K562 (cell line): ENCODE data around the gene ABHD14A.
"Not testable (repeated sequence)": the region's sequence is repeated elsewhere in the genome, so short reads cannot be mapped to it uniquely, and the experiment has no call there.

Experiments
- BRD4 ChIP-seq: fragments of 200-600 bp; sonication (generic); IDR thresholded peaks from 2 replicates; pipeline ENCODE4 v1.6.1; 2017; ENCODE audit warnings: inconsistent platforms
- CLOCK ChIP-seq: fragments of 250-450 bp; sonication (Bioruptor Pico); IDR thresholded peaks from 2 replicates; pipeline ENCODE4 v1.4.0; 2020; ENCODE audit warnings: mild to moderate bottlenecking, moderate library complexity, borderline replicate concordance
- CREB1 ChIP-seq, 2 experiments: sonication (generic) in 1 of 2; formaldehyde crosslinking in 1 of 2; IDR thresholded peaks; 2 replicates each; pipeline versions ENCODE4 v1.6.1 to v1.8.0; 2012 to 2022; ENCODE audit warnings: inconsistent platforms in 1 of 2, mild to moderate bottlenecking in 1 of 2, missing genetic modification reagents in 1 of 2, moderate library complexity in 1 of 2
- EZH2 ChIP-seq: IDR thresholded peaks from 2 replicates; pipeline ENCODE4 v1.6.1; 2012; ENCODE audit warnings: low read depth, mild to moderate bottlenecking, inconsistent platforms, low read length, borderline replicate concordance
- GTF3C2 ChIP-seq: IDR thresholded peaks from 3 replicates; pipeline ENCODE4 v1.6.1; 2011; ENCODE audit warnings: borderline replicate concordance, mild to moderate bottlenecking, moderate library complexity; ENCODE audit not compliant: insufficient read length; ENCODE audit errors: extremely low read depth
- NCOA1 ChIP-seq: fragments of 450-650 bp; IDR thresholded peaks from 2 replicates; pipeline ENCODE4 v1.6.1; 2016; ENCODE audit warnings: low read depth
- PCBP1 ChIP-seq: fragments of 200-400 bp; formaldehyde crosslinking; IDR thresholded peaks from 2 replicates; pipeline ENCODE4 v1.6.1; 2018; ENCODE audit warnings: mild to moderate bottlenecking, low read depth, low read length; ENCODE audit not compliant: poor library complexity, severe bottlenecking
- POLR2A ChIP-seq: fragments of 450-650 bp; conservative IDR thresholded peaks from 2 replicates; pipeline ENCODE4 v1.6.1; 2016
- ZNF766 ChIP-seq: fragments of 200-800 bp; sonication (Bioruptor generic); conservative IDR thresholded peaks from 2 replicates; pipeline ENCODE4 v1.6.1; 2016; ENCODE audit warnings: missing genetic modification characterization, missing compliant biosample characterization
- TF ChIP-seq, protein P1 (sequence below): fragments of 450-650 bp; formaldehyde crosslinking; IDR thresholded peaks from 2 replicates; pipeline ENCODE4 v1.4.0; 2020; ENCODE audit warnings: mild to moderate bottlenecking, moderate library complexity

- not testable (repeated sequence) for TF ChIP-seq CREB1 (IDR thresholded peaks at IDR 0.05); CREB1 (CRISPR knock-in tag; IDR thresholded peaks at IDR 0.05); POLR2A; NCOA1; EZH2; GTF3C2; PCBP1; BRD4; CLOCK (CRISPR knock-in tag); ZNF766 (CRISPR knock-in tag)
- TF ChIP-seq, protein P1, sequence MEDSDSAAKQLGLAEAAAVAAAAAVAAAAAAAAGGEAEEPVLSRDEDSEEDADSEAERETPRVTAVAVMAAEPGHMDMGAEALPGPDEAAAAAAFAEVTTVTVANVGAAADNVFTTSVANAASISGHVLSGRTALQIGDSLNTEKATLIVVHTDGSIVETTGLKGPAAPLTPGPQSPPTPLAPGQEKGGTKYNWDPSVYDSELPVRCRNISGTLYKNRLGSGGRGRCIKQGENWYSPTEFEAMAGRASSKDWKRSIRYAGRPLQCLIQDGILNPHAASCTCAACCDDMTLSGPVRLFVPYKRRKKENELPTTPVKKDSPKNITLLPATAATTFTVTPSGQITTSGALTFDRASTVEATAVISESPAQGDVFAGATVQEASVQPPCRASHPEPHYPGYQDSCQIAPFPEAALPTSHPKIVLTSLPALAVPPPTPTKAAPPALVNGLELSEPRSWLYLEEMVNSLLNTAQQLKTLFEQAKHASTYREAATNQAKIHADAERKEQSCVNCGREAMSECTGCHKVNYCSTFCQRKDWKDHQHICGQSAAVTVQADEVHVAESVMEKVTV (CRISPR knock-in tag): not testable (repeated sequence)
Observed at GRCh38 chr3:51990501-51990971, 15.7 kb downstream of the ABHD14A start.
